Measurements from ENCODE around the gene PKDCC.

GRCh38 chr2:42092084-42092996, 44.5 kb downstream of the PKDCC start:
- TF ChIP-seq CTCF (IDR thresholded peaks at IDR 0.05 in 4 of 5, conservative IDR thresholded peaks at IDR 0.05 in 1 of 5) (no peak), POLR2A (IDR thresholded peaks at IDR 0.05) (no peak)
